GM20431 (cell line): ENCODE data around the gene BCL7A.
"Not testable (repeated sequence)": the region's sequence is repeated elsewhere in the genome, so short reads cannot be mapped to it uniquely, and the experiment has no call there.

Source experiments
- in situ Hi-C: fragments of 300-500 bp; cut with MseI, MboI; formaldehyde crosslinking; loops from one replicate; pipeline ENCODE4 v1.15.0; 2020; ENCODE audit warnings: low sequenced_read_pairs; ENCODE audit not compliant: unreplicated experiment

BCL7A gene

GRCh38 chr12:122050706-122051105 is 29.0 kb downstream of the BCL7A start:
- in situ Hi-C loops: loop anchor here (5.0 kb wide), 1 partner anchor 72 kb away; no protein-coding TSS in a partner anchor

DNA sequence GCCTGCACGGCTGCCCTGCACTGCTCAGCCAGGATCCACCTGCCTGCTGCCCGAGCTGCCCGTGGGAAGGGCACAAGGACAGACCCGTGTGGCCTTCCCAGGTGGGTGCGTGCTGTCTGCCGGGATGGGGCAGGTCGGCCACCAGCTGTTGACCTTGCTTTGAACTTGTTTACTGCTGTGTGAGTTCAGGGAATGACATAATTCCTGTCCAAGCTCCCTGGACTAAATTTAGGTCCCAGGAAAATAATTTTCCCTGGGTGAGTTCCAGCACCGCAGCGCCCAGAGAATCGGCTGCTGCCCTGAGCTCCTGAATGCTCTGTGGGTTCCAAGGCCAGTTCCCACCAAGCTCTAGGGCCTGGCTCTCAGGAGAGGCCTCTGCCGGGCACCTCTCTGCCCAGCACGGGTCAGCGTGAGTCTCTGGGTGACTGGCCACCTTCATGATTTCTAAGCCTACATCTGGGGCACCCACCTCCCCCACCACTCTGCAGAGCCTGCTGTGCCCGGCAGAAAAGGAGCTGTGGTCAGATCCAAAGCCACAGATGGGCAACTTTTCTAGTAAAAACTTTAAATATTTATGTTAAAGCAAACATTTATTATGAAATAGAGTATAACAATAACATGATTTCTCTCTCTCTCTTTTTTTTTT is 29.7 kb downstream of the BCL7A start:
- in situ Hi-C loops: loop anchor here (5.0 kb wide), 1 partner anchor 71 kb away; no protein-coding TSS in a partner anchor

DNA sequence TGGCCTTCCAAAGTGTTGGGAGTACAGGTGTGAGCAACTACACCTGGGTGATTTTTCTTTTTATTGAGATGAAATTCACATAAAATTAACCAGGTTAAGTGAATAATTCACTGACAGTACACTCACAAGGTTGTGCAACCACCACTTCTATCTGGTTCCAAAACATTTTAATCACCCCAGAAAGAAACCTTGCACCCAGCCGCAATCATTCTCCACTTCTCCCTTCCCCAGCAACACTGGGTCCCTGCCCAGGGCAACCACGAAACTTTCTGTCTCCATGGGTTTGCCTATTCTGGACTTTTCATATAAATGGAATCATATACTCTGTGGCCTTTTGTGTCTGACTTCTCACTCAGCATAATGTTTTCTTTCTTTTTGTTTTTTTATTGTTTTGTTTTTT is 30.6 kb downstream of the BCL7A start:
- in situ Hi-C loops: loop anchor here (5.0 kb wide), 1 partner anchor 70 kb away; no protein-coding TSS in a partner anchor

GRCh38 chr12:122054842-122055520 is 33.3 kb downstream of the BCL7A start:
- in situ Hi-C loops: loop anchor here (5.0 kb wide), 1 partner anchor 67 kb away; no protein-coding TSS in a partner anchor

GRCh38 chr12:122056406-122056805 is 34.7 kb downstream of the BCL7A start:
- in situ Hi-C loops: not testable (repeated sequence)

DNA sequence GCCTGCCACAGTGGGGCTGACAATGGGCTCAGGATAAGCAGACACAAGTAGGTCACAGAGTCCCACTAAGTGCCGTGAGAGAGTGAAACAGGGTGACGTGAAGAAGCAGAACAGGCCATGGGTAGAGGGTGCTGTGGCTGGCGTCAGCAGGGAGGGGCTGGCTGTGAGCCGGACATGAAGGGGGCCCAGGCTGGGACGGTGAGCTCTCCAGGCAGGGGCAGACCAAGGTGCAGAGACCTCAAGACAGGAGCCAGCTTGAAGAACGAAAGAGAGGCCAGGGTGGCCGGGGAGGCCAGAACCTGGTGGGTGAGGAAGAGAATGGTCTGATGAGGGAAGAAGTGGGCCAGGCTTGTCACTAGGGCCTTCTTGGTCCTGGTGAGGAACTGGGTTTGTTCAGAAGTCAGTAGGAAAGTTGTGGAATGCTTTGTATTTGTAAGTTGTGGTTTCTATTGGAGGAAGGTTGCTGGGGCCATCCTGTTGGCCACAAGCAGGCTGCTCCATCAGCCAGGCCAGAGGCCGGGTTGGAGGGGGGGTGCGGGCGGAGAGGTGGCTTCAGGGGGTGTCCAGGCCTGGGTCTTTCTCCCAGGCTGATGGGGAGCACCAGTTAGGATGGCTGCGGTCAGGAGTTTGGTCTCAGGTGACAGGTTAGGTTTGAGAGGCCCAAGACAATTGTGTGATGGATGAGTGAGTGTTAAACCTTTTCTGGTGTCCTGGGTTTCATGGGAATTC is 35.5 kb downstream of the BCL7A start:
- in situ Hi-C loops: no loop called here

DNA sequence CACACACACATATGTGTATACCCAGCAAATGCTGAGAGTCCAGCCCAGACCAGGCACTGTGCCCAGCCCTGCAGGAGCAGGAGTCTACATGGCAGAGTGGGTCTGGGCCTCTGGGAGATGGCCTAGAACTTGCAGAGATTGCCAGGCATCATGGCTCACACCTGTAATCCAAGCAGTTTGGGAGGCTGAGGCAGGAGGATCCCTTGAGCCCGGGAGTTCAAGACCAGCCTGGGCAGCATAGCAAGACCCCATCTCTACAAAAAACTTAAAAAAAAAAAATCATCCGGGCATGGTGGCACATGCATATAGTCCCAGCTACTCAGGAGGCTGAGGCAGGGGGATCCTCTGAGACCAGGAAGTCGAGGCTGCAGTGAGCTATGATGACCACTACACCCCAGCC is 36.1 kb downstream of the BCL7A start:
- in situ Hi-C loops: no loop called here

DNA sequence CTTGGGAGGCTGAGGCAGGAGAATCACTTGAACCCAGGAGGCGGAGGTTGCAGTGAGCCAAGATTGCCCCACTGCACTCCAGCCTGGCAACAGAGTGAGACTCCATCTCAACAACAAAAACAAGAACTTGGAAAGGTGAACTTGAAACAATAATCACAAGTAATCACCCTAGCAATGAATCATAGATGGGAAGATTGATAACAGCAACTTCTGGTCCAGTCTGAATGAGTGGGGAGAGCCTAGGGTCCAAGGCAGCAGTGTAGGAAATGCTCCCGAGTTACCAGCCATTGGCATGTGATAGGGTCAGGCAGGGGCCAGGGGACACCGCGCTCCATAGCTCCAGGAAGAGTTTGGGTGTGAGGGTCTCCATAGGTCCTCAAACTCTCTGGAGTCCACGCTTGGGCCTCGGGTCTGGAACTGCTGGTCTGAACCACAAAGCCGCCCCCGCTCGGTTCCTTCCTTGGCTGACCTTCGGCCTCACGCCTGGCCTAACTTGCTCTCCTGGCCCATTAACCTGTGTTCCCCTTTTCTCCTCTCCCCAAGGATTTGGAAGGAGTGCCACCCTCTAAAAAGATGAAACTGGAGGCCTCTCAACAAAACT is 37.0 kb downstream of the BCL7A start:
- in situ Hi-C loops: no loop called here

- in situ Hi-C loops: no loop called here
Measured at GRCh38 chr12:122059203-122059960, 37.7 kb downstream of the BCL7A start.

DNA sequence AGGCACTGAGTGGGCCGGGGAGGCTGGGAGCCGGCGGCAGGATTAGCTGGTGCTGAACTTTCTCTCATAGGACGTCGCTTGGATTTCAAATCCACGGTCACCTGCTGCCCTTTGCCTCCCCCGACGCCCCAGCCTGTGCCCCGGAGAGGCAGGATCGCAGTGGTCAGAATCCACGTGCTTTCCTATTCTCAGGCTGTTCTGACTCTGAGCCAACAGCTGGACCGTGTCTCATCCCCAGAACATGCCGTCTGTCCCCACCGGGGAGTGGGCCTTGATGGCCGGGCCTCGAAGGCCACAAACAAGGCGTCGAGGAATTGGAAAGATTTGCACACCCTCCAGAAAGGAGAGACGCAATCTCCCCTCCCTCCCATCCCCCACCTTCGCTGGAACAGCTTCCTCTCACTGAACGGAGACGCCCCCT is 38.4 kb downstream of the BCL7A start:
- in situ Hi-C loops: no loop called here

- in situ Hi-C loops: no loop called here
Measured at GRCh38 chr12:122061253-122061652, 39.6 kb downstream of the BCL7A start.

GRCh38 chr12:122062832-122063693 is 41.4 kb downstream of the BCL7A start:
- in situ Hi-C loops: no loop called here

DNA sequence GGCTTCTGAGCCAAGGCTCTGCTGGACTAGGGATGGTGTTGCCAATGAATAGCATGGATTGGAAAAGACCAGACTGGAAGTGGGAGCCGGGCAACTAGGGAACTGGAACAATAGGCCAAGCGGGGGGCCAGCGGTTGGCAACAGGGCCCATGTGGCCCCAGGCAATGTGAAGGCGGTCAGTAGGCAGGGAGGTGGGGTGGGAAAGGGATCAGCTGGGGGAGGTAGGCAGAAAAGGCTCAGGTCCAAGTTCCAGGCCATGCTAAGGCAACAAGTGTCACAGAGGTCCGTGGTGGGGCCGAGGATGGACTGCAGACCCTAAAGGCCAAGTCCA is 42.0 kb downstream of the BCL7A start:
- in situ Hi-C loops: no loop called here

- in situ Hi-C loops: no loop called here
Measured at GRCh38 chr12:122064025-122064777, 42.5 kb downstream of the BCL7A start.

GRCh38 chr12:122064780-122065588 is 43.3 kb downstream of the BCL7A start:
- in situ Hi-C loops: no loop called here

DNA sequence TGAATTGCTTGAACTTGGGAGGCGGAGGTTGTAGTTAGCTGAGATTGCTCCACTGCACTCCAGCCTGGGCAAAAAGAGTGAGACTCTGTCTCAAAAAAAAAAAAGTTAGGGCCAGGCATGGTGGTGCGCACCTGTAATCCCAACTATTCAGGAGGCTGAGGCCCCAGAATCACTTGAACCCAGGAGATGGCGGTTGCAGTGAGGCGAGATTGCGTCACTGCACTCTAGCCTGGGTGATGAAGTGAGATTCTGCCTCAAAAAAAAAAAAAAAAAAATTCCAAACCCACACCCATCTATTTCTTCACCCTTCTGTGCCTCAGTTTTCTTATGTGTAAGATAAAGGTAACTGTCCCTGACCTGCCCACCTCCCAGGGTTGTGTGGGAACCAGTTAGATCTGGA is 45.9 kb downstream of the BCL7A start:
- in situ Hi-C loops: no loop called here

DNA sequence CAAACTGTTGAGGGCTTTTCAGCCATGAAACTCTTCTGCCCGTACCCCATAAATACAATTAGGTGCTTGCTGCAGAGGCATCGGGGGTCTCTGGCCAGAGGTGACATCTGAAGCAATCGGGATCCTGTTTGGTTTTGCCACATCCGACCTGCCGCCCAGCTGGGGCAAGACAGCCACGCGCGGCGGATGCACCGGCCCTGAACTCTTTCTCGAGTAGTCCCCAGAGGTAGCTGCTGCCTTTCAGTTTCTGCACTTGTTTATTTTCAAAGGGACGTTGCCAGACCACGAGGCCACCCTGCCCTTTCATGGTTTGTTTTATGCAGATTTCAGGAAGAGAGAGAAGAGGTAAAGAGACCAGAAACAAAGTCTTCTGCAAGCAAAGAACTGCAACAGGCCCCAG is 46.3 kb downstream of the BCL7A start:
- in situ Hi-C loops: no loop called here
